RKO (cell line): ENCODE data around the gene NFASC.

Source experiments
- DNase-seq: peaks from one replicate; pipeline ENCODE4 v3.0.0-alpha.2; 2016; ENCODE audit warnings: low spot score

Gene NFASC

GRCh38 chr1:204959836-204960235 lies 89.2 kb downstream of the NFASC start:
- no peak for DNase-seq

- no peak for DNase-seq
These were observed 89.9 kb downstream of the NFASC start for GRCh38 chr1:204960306-204961125.

- DNase-seq, result no peak
These were observed 91.2 kb downstream of the NFASC start for GRCh38 chr1:204961765-204962419.

DNA sequence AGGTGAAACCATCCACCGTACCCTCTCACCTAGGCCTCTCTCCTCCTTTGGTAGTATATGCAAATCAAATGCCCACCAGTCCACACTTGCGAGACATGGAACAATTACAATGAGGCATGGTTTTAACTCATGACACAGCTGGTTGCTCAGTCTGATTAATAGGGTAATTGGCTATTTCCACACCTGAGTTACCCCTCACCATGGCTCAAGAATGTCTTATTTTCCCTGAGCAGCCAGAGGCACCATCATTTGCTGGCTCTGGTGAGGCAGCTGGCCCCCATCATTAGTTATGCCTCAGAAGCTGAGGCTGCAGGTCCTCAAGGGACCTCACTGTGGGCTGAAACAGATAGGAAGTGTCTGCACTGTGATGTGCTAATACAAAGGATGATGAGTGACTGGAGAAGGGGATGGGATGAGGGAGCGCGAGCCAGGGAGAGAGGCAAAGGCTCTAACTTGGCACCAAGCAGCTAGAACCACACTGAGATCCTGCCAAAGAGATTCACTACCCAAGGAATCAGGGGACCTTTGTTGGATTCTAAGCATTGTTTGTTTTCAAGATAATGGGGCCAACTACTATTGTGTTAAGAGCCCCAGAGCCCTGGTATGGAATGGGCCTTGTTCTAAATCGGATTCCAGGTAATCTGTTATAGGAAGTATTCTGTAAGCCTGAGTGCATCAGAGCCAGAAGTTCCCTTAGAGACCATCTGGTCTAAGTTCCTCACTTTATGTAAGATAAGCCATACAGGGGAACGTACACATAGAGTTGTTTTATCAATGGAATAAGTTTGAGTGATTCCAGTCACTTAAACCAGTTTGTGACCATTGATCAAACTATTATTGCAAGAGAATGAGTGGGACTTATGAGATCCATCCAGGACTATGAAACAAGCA lies 92.3 kb downstream of the NFASC start:
- DNase-seq, result no peak

DNA sequence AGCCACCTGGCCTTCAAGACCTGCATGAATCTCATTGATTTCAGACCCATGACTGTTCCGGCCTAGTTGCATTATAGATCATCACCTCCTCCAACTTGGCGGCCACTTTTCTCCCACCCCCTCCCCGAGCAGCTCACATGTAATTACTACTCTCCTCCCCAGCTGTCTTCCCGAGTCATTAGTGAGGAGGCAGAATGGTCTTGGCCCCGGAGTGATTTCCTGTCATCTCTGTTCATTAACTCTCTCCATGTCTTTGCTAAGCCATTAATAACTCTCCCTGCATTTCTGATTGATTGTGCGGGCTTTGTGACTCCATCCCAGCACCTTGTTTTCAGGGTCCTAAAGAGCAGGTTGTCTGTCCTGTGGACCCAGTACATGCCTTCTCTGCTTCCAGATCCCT lies 96.8 kb downstream of the NFASC start:
- no peak for DNase-seq

DNA sequence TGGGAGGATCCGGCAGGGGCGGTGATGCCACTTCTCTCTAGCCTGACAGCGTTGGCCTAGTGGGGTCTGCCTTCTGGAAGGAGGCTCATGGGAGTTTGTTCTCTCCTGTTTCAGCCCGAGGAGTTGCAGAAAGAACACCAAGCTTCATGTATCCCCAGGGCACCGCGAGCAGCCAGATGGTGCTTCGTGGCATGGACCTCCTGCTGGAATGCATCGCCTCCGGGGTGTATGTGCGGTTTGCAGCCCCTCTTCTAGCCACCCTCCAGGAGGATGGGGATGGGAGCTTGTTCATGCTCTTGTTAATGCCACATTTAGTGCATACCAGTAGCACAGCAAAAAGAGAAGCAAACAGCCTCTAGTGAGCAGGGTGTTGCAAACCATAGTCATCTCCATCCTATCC lies 97.5 kb downstream of the NFASC start:
- no peak for DNase-seq

GRCh38 chr1:204968951-204969350 lies 98.3 kb downstream of the NFASC start:
- no peak for DNase-seq

GRCh38 chr1:204970937-204971336 lies 100.3 kb downstream of the NFASC start:
- DNase-seq, result no peak

DNA sequence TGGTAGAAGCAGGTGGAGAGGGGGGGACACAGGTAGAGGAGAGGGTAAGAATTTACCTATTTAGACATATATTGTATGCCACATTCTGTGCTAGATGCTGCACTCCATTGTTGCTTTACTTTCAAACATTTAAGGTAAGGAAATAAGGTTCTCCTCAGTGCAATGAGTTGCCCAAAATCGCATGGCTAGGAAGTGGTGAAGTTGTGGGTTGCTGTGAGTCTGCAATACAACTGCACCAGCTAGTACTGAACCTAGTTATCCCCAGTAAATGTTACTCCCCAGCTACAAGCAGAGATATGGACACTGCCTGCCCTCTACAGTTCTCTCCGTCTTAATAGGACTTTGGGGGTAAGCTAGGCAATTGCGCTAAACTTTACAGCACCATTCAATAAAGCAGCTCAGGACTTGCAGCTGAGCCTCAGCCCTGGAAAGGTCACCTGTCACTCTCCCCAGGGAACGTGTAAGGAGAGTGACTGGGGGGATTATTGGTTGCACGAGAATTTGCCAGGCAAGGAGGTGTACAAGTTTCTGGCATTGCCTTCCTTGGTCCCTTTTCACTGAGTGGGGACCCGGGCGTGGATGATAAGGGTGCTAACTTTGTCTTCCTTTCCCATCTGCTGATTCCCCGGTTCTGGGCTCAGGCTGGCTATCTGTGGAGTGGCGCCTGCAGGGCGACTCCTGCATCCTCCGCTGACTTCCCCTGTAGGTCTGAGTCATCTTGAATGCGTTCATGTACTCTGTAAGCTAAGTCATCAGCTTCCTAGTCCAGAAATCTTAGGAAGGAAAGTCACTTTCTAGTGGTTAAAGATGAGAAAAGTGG lies 101.1 kb downstream of the NFASC start:
- peak; percentile 59 for DNase-seq

DNA sequence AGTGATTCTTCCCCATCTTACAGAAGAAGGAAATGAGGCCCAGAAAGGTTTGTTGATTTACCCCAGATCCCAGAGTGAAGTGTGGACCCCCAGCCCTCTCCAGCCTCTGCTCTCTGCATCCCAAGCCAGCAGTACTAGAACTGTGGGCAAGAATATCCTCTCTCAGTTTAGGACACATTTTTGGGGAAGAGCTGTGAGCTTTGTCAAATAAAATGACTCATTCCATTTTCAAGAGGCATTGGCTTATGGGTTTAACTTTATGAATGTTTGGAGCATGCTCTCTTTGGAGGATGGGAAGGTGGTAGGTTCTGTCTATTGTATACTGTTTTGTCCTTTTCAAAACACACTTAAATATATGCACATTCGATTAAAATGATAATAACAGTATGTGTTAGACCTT lies 101.8 kb downstream of the NFASC start:
- no peak for DNase-seq

- DNase-seq, result no peak
These were observed 102.8 kb downstream of the NFASC start for GRCh38 chr1:204973449-204973848.

DNA sequence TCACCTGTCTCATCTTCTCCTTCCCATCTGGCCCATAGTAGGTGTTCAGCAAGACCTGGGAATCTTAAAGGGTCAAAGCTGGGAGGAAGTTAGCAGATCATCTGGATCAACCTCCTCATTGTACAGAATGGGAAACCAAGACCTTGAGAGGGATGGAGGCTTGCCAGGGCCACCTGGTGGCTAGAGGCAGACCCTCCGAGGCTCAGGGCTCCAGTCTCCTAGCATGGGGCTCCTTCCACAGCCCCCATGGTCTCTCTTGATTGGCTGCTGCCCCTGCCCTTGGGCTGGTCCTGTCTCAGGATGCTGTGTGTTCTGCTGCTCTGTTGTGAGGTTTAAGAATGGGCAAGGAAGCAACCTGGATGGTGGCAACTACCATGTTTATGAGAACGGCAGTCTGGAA lies 103.7 kb downstream of the NFASC start:
- no peak for DNase-seq

- DNase-seq, result no peak
These were observed 104.4 kb downstream of the NFASC start for GRCh38 chr1:204975021-204975420.

GRCh38 chr1:204975568-204976235 lies 105.0 kb downstream of the NFASC start:
- DNase-seq, result peak; percentile 39

DNA sequence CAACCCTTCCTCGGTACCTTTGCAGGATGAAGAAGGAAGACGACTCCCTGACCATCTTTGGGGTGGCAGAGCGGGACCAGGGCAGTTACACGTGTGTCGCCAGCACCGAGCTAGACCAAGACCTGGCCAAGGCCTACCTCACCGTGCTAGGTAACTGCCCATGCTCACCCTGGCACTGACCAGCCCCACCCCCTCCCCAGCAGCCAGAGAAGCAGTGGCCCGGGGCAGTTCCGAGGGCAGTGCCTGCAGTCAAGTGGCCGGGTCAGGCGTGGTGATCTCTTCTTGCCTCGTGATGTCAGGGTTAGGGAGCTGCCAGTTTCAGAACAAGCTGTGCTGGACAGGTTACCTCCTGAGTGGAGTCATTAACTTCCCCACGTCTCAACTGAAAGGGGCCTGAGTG lies 106.0 kb downstream of the NFASC start:
- DNase-seq, result no peak

GRCh38 chr1:204977318-204977717 lies 106.7 kb downstream of the NFASC start:
- DNase-seq, result no peak

DNA sequence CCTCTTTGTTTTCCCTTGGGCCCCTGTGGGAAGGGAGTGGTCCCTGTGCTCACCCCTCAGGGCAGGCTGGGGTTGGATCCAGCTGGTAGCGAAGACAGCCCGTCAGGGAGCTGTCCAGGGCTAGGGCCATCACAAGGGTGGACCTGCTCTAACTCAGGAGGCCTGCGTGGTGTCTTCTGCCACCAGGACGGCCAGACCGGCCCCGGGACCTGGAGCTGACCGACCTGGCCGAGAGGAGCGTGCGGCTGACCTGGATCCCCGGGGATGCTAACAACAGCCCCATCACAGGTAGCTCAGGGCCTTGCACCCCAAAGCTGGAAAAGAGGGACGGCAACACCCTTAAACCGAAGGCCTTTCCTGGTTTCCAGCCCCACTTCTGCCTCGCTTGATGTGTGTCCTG lies 108.1 kb downstream of the NFASC start:
- no peak for DNase-seq

DNA sequence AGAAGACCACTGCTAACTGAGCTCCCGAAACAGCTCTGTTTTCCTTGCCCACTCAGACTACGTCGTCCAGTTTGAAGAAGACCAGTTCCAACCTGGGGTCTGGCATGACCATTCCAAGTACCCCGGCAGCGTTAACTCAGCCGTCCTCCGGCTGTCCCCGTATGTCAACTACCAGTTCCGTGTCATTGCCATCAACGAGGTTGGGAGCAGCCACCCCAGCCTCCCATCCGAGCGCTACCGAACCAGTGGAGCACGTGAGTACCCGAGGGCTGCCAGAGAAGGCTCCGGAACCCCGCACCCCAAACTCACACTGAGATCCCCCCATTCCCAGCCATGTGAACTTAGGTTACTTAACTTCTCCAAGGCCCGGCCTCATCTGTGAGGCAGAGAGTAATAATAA lies 108.6 kb downstream of the NFASC start:
- DNase-seq, result no peak

DNA sequence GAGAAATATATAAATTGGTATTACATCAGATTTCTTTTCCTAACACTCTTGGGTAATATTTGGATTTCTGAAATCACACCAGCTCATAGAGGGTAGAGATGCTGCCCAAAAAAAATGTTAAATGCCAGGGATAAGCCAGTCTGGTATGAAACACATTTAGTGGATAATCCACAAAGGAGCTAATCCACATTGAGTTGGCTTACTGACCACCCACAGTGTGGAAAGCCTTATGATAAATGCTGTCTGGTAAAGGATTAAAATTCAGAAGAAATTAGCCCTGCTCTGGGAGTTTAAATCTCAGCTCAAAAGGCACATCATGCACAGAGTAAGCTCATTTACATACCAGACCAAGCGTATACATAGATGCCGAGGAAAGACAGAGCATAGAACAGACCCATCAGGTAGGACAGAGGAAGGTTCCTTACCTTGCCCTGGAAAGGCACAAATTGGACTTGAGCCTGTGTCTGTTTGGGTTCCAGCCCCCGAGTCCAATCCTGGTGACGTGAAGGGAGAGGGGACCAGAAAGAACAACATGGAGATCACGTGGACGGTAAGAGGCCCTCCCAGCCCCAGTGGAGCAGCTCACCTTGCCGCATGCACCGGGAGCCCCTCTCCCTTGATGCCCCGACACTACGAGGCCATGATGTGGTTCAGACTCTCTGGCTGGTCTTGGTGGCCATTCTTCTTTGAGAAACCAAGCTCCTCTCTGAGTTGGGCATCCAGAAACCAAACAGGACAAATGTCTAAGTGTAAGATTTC lies 109.4 kb downstream of the NFASC start:
- no peak for DNase-seq

DNA sequence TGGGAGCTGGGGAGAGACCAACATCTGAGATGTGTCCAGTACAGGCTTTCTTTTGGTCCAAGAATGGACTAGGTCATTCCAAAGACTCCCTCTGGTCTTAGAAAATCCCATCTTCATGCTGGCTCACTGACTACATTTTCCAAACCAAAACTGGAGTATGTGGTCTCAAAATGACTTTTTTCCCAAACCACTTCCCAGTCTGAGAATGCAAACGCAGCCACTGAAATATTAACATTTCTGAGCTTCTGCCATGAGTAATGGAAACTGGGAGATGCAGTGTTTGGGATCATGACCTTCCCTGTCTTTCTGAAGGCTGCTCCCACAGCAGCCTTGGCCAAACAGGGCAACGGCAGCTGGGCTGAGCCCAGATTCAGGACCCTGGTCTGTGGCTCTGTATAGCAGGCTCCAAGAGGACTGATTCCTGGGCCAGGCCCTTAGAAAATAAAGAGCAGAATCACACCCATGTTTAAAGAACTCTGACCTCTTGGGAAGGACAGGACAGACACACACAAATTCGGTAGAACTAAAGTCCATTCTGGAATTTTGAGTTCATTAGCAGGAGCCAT lies 110.3 kb downstream of the NFASC start:
- no peak for DNase-seq
